HG02678 (cell line): ENCODE measurements around the gene IFT80.

ENCODE experiments used
- ATAC-seq: cut with Tn5 transposase; IDR thresholded peaks from one replicate; pipeline ENCODE4 v1.9.1; 2021; ENCODE audit warnings: mild to moderate bottlenecking, moderate library complexity; ENCODE audit not compliant: unreplicated experiment

Gene IFT80

DNA sequence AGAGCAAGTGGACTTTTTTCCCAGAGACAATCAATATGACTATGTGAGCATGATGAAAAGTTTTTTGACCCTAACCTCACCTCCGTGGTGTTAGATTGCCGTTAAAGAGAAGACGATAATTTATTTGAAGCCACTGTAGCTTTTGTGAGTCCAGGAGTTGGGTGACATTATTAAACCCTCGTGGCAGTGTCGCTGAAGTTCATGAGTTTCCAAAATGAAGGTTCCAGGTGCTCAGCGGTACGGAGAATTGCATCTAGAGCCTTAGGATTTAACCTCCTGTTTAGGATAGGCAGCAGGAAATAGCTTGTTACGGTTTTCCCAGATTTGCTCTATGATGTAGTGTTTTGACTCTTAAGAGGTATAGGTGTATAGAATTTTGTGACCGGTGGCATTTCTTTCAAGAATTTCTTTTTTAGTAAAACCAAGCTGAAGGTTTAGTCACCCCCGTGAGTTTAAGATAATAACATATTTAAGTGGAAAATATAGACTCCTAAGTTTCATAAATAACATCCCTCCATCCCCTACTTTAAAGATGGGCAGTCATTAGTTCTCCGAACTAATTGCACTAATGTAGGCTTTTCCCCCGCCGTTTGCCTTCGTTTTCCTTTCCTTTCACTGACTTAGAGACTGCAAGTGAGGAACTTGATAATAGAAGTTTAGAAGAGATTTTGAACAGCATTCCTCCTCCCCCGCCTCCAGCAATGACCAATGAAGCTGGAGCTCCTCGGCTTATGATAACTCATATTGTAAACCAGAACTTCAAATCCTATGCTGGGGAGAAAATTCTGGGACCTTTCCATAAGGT is 2.5 kb upstream of the IFT80 start:
- no peak for ATAC-seq

DNA sequence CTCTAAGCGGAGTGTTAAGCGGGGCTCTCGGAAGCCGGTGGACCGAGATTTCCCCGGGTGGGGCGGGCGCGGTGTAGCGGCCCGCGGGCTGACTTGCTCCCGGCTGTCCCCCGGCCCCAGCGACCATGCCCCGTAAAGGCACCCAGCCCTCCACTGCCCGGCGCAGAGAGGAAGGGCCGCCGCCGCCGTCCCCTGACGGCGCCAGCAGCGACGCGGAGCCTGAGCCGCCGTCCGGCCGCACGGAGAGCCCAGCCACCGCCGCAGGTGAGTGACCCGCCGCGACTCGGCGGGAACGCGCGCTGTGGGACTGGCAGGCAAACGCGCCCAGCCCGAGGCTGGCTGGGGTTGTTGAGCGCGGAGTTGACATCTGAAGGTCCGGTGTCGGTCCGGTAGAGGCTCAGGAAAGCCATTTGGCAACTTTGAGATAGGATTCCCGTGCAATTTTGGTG is 1.7 kb upstream of the IFT80 start:
- no peak for ATAC-seq

- ATAC-seq: peak; percentile 19
Observed at GRCh38 chr3:160400030-160400701, 1.1 kb upstream of the IFT80 start.

DNA sequence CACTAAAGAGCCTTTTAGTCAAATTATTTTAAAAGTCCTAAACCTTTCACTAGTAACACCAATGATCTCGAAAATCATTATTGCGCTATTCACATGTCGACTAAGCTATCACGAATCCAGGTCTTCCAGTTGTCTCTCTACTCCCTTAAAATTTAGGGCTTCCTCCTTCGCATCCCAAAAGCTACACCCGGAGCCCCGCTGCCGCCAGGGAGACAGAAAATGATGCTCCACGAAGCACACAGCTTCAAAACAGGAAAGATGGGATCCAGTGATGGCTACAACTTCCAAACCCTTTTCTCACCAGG is 253 bp downstream of the IFT80 start:
- ATAC-seq: peak; percentile 5

DNA sequence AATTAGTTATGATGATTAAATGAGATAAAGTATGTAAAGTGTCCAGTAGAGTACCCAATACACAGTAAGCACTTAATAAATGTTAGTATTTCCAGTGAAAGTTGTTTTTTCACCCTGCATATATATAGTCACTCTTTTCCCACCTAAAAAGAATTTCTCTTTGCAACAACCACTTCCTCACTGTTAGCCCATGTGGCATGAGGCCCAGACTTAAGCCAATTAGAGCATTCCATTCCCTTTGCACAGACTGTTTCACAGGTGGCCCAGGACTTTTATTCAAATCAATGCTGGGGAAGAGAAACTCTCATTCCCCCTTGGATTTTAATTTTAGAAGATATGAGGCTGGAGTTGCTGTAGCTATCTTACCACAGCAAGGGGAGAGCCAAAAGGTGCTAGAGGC is 3.7 kb downstream of the IFT80 start:
- ATAC-seq: no peak

DNA sequence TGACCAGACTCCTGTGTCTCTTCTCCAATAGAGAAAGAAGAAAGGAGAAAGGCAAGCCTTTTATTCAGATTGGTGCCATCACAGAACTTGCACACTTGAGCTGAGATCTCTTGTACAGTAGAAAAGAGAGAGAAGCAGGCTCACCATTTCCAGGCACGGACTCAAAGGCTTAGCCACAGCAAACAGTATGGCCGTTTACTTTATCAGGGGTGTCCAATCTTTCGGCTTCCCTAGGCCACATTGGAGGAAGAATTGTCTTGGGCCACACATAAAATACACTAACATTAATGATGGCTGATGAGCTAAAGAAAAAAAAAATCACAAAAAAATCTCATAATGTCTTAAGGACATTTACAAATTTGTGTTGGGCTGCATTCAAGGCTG is 5.0 kb downstream of the IFT80 start:
- ATAC-seq: no peak

DNA sequence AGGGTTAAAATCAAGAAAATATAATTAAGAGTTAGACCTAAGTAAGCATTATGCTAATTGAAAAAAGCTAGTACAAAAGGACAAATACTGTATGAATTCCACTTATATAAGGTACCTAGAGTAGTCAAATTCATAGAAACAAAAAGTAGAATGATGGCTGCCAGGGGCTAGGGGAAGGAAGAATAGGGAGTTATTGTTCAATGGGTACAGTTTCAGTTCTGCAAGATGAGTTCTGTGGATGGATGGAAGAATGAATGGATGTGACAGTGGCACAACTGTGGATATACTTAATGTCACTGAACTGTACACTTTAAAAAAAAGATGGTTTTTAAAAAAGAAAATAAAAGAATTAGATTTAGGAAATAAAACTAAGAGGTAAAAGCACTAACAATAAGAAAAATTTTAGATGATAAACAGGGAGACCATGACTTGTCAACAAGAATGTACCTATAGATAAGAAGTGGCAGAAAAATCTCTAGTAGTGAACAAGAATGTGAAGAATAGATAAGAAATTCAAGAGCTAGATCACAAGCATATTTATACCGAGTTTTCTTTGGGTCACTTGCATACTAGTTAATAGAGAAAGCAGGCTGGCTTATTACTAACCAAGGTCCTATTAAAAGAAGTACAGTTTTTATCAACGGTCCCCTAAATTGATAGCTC is 5.5 kb downstream of the IFT80 start:
- ATAC-seq: no peak

GRCh38 chr3:160392798-160393197 is 6.2 kb downstream of the IFT80 start:
- no peak for ATAC-seq

GRCh38 chr3:160390565-160391138 is 8.4 kb downstream of the IFT80 start:
- peak; percentile 50 for ATAC-seq

GRCh38 chr3:160384639-160385318 is 14.2 kb downstream of the IFT80 start:
- no peak for ATAC-seq

DNA sequence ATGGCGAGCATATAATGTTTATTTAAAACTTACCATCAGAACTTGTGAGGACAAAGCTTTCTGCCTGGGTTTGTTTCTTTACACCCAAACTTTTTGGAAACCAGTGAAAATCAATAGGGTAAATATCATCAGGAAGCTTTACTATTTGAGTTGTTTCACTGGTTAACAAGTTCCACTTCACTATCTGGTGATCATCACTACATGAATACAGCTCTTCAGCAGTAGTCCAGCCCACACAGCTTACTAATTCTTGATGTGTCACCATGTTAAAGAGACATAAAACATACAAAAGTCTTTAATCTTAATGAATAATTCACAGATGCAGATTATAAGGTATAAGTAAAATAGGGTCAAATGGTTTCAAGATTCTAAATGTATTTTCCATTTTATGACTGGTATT is 17.6 kb downstream of the IFT80 start:
- no peak for ATAC-seq

- no peak for ATAC-seq
Observed at GRCh38 chr3:160379628-160380214, 19.3 kb downstream of the IFT80 start.

- no peak for ATAC-seq
Observed at GRCh38 chr3:160378331-160379109, 20.5 kb downstream of the IFT80 start.

DNA sequence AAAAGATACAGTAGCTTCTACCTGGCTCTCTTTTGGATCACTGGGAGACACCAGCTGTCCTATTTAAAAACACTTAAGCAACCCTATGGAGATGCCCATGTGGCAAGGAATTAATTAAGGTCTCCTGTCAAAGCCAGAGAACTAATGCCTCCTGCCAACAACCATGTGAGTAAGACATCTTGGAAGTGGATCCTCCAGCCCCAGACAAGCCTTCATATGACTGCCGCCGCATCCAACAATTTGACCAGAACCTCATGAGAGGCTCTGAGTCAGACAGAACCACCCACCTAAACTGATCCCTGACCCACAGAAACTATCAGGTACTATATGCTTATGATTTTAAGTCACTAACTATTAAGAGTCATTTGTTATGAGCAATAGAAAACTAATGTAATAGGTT is 22.3 kb downstream of the IFT80 start:
- ATAC-seq: no peak

GRCh38 chr3:160374925-160375324 is 24.1 kb downstream of the IFT80 start:
- no peak for ATAC-seq

DNA sequence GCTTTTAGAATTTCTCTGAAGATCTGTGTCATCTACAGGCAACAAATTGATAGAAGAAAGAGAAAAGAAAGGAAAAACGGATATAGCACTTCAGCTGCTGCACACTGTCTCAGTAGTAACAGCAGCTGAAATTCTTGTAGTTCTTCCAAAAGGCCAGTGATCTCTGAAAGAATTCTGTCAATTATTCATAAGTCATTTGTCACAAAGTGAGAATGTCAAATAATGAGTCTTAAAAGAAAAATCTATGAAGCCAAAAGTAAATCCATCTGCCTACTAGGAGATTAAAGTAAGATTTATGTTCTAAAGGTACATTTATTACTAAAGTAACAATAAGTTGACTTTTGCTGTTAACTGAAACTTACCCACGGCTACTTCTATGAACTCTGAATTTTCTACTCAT is 24.6 kb downstream of the IFT80 start:
- no peak for ATAC-seq

DNA sequence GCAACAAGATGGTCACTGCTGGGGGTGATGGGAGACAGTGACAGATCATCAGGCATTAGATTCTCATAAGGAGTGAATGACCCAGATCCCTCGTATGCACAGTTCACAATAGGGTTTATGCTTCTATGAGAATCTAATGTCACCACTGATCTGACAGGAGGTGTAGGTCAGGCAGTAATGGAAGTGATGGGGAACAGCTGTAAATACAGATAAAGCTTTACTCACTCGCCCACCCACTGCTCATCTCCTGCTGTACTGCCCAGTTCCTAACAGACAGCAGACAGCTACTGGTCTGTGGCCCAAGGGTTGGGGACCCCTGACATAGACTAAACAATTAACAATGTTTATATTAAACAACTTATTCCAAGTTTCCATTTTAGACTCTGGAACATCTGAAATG is 25.4 kb downstream of the IFT80 start:
- no peak for ATAC-seq

DNA sequence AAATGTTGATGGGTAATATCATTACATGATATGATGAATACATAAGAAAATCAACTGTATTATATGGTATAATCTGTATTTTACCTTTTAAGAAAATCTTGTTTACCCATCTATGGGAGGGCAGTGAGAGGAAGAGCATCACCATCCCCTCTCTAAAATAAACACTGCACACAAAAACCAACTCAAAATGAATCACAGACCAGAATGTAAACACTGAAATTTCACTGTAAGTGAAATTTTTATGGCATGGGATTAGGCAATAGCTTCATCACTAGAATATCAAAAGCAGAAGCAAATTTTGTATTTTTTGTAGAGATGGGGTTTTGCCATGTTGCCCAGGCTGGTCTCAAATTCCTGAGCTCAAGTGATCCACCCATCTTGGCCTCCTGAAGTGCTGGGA is 26.2 kb downstream of the IFT80 start:
- ATAC-seq: no peak

GRCh38 chr3:160370987-160371857 is 27.8 kb downstream of the IFT80 start:
- no peak for ATAC-seq
